Keratinocyte (primary cell): Measurements from ENCODE around the gene AZU1.

Experiments
- CTCF ChIP-seq, 3 experiments: IDR thresholded peaks in 1 of 3; conservative IDR thresholded peaks in 1 of 3; optimal IDR thresholded peaks in 1 of 3; 2 replicates in 2 of 3; 3 replicates in 1 of 3; pipeline versions ENCODE3 to v1.5.1; 2011; ENCODE audit warnings: low read length in 3 of 3, mild to moderate bottlenecking in 3 of 3, moderate library complexity in 2 of 3, control low read depth in 1 of 3, inconsistent platforms in 1 of 3; ENCODE audit not compliant: insufficient read depth in 2 of 3; ENCODE audit errors: extremely low read depth in 1 of 3
- EZH2 ChIP-seq: IDR thresholded peaks from one replicate; pipeline ENCODE4 v1.6.1; 2012; ENCODE audit warnings: inconsistent platforms, mild to moderate bottlenecking, low read length, moderate library complexity

- TF ChIP-seq CTCF (optimal IDR thresholded peaks at IDR 0.05 in 1 of 3, IDR thresholded peaks at IDR 0.05 in 1 of 3, conservative IDR thresholded peaks at IDR 0.05 in 1 of 3; ENCODE audit: extremely low read depth in 1 of 3, insufficient read depth in 2 of 3, low read length in 3 of 3) (no peak), EZH2 (no peak)
Measured at GRCh38 chr19:805166-805551, 22.5 kb upstream of the AZU1 start.
